GM19035 (cell line): ENCODE measurements around the gene ATF7.
"Not testable (repeated sequence)": the region's sequence is repeated elsewhere in the genome, so short reads cannot be mapped to it uniquely, and the experiment has no call there.

ENCODE experiments used
- ATAC-seq: cut with Tn5 transposase; IDR thresholded peaks from one replicate; pipeline ENCODE4 v1.9.1; 2021; ENCODE audit not compliant: unreplicated experiment

Gene ATF7

DNA sequence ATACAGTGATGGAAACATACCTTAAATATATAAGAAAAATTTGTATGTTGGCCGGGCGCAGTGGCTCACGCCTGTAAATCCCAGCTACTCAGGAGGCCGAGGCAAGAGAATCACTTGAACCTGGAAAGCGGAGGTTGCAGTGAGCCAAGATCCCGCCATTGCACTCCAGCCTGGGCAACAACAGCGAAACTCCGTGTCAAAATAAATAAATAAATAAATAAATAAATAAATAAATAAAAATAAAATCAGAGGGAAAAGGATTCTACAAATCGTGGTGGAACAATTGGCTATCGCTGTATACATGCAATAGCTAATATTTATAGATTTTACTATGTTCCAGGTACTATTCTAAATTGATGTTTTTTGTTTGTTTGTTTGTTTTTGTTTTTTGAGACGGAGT lies 1.7 kb upstream of the ATF7 start:
- ATAC-seq: no peak

GRCh38 chr12:53626702-53627169 lies 554 bp upstream of the ATF7 start:
- ATAC-seq: no peak

GRCh38 chr12:53625373-53625945 lies 723 bp downstream of the ATF7 start:
- ATAC-seq: no peak

DNA sequence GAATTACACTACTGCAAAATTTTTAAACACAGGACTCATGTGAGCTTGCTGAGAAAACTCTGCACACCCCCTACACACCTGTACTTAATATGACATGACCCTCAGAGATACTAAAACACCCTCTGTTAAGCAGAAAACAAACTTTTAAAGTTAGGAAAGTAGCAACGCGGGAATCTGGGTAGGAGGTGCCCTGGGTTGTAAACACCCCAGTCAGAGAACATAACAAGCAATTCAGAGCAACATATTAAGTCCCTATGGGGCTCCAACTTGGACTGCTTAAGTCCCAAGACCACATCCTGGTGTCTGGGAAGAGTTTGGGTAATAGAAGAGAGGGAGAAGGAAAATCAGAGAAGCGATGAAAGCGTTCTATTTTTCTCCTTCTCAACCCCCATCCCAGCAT lies 1.2 kb downstream of the ATF7 start:
- no peak for ATAC-seq

DNA sequence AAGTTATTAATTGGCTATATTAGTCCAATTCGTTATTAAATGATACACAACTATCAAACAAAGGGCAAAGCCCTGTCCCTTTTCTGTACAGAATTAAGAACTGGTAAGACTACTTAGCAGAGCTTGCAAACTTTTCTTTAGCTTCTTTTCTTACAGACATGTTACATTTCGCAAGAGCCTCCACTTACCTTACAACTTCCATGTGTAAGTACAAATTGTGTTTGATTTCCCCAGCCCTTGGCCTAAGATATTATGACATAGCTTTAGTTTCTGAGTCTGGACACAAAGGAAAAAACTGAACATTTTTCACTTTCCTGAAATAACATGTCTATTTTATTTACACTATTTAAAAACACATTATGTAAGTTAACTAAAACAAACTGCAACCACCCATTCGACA lies 1.7 kb downstream of the ATF7 start:
- no peak for ATAC-seq

DNA sequence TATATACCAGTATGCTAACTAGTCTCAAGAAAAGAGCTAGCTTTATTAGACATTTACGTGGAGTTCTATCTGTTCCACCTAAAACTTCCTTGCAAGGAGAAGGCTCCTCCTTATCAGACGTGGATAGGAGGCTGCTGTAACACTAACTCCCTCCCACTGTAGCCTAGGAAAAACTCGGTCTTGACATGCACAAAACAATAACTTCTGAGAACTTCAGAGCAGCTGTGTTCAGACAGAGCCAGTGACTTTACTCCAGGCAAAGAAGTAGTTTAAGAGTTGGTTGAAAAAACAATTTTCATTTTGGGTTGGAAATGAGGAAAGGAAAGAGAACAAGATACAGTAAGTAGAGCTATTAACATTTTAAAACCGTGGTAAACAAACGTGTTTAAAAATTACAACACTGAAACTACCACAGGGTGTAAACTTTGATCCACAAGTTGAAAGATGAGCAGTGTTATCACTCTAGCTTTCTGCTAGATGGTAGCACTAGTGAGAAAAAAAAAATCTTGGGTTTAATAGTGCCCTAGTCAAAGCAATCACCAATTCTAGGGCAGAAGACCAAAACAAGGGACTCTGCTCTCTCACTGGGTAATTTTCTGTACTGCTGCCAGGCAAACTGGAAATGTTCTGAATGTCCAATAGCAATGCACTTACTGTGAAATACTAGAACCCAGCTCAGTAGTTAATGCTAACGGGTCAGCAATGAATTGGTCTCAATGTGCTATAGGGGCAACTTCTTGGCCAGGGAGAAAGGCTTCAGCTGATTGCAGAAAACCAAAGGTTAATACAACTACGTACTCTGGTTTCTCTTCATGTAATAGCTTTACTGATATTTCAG lies 2.4 kb downstream of the ATF7 start:
- no peak for ATAC-seq

DNA sequence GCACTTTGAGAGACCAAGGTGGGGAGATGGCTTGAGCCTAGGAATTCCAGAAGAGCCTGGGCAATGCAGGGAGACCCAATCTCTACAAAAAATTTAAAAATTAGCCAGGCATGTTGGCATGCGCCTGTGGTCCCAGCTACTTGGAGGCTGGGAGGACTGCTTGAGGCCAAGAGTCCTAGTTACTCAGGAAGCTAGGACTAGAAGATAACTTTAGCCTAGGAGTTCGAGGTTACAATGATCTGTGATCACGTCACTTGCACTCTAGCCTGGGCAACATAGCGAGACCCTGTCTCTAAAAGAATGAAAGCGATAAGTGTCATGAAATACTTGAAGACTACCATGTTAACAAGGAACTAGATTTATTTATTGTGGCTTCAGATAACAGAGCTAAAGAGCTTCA lies 3.5 kb downstream of the ATF7 start:
- ATAC-seq: no peak

DNA sequence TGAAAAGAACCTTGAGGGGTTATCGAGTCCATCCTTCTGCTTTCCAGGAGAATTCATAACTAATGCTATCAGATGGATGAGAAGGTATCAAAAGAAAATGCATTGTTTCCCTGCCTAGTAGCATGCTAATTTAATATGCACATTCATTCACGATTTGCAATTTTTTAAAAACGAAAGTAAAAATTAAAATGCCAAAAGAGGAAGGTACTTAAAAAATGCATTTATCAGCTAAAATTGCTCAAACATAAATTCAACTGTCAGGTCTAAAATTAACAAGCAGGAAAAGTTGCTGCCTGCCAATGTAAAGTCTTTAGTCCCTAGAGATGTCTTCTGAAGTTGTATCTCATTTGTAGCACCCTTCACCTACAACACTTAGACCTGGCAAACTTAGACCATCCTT lies 7.9 kb downstream of the ATF7 start:
- ATAC-seq: no peak

GRCh38 chr12:53617700-53618099 lies 8.5 kb downstream of the ATF7 start:
- ATAC-seq: no peak

DNA sequence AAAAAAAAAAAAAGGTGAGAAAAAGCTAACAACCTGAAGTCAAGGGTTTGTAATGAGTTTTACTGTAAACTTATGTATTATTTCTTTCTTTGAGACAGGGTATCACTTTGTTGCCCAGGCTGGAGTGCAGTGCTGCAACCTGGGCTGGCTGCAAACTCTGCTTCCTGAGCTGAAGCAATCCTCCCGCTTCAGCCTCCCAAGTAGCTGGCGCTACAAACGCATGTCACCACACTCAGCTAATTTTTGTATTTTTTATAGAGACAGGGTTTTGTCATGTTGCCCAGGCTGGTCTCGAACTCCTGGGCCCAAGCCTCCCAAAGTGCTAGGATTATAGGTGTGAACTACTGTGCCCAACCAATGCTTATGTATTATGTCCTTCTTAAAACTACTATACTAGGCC lies 9.2 kb downstream of the ATF7 start:
- no peak for ATAC-seq

GRCh38 chr12:53613821-53614220 lies 12.4 kb downstream of the ATF7 start:
- no peak for ATAC-seq

DNA sequence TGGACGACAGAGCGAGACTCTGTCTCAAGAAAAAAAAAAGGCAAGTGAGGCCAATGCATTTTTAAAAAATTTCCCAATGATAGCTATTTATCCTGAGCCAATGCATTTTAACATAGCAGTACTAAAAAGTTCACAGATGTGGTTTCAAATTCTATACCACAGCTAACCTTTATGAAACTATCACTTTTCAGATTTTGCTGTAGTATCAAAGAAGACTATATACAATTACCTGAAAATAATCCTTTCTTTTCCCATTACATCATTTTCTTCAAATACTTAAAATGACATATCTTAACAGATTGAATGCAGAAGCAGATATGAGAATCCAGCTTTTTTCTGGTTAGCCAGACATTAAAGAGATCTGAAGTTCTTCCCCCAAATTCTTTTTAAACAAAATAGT lies 13.2 kb downstream of the ATF7 start:
- ATAC-seq: no peak

DNA sequence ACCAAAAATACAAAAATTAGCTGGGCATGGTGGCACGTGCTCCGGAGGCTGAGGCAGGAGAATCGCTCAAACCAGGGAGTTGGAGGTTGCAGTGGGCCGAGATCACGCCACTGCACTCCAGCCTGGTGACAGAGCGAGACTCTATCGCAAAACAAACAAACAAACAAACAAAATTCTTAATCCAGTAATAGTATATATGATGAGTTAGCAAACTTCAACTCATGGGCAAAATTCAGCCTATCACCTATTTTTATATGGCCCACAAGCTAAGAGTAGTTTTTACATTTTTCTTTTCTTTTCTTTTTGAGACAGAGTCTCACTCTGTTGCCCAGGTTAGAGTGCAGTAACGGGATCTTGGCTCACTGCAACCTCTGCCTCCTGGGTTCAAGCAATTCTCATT lies 14.9 kb downstream of the ATF7 start:
- no peak for ATAC-seq

- ATAC-seq: not testable (repeated sequence)
Measured at GRCh38 chr12:53606688-53607087, 19.5 kb downstream of the ATF7 start.

GRCh38 chr12:53604581-53604980 lies 21.6 kb downstream of the ATF7 start:
- no peak for ATAC-seq

DNA sequence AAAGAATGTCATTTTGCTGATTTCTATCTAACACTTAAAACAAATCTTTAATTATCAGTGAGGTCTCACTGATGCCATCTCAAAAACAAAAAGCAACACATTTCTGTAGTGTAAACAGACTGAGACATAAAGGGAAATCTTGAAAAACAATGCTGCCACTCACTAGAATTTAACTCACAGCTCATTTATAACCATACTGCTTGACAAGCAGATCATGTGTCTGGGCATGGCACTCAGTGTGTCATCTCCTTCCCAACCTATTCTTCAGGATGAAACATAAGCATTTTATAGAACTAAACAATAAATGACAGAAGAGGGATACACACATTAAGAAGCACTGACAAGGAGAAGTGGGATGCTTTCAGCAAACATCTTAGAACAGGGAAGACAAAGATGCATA lies 22.4 kb downstream of the ATF7 start:
- ATAC-seq: no peak

- no peak for ATAC-seq
Measured at GRCh38 chr12:53603196-53603595, 23.0 kb downstream of the ATF7 start.

DNA sequence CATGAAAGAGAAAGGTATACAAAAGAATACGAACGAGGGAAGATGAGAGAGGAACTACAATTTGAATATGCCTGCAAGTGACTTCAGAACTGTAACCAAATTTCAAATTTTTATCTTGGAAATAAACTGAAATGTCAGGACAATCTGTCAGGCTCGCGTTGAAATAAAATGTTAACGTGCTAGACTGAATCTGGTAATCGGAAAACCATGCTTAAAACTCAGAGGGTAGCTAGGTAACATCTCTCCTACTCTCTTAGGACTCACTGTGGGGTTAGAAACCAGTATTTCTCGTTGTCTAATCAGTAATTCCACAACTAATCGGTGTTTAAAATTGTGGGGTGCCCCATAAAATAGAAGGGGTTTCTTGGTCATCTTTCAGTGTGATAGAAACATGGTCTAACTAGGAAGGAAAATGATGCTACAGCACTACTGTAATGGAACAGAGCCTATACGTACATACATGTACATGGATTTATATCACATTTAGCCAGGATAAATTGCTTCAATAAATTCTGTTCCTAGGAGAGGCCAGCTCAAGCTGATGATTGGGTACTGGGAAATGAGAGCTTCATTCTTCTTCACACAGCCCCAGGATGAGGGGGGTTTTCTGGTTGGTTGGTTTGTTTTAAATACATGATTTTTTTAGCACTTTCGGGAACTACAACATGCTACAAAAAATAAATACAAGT lies 23.9 kb downstream of the ATF7 start:
- no peak for ATAC-seq

GRCh38 chr12:53601296-53601847 lies 24.8 kb downstream of the ATF7 start:
- ATAC-seq: no peak

GRCh38 chr12:53600490-53601295 lies 25.5 kb downstream of the ATF7 start:
- no peak for ATAC-seq

DNA sequence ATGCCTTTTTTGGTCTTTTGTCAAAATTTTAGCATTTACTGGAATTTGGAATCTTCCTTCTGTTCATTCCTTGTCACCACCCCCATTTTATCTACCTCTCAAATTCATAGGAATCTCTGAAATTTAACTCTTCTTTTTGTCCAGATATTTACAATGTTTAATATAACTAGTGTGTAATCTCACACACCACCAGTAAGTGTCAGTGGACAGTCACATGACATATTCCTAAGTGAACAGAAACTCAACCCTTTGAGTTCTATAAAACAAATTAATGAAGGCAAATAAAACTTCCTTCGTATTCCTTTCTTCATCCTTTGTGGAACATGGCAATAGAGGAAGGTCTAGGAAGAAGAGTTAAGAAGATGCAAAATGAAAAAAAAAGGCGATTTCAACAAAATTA lies 26.6 kb downstream of the ATF7 start:
- ATAC-seq: no peak
